Activated T-cell treated with anti-CD3 and anti-CD28 coated beads, Interleukin-2, amount 50 U/mL, for 4 hours (primary cell): ENCODE measurements around the gene ANKS4B. TPM values are rescaled to one million over a fixed set of nuclear protein-coding genes. Genes with fewer than 3 reads are reported as not detected.
"Not testable (repeated sequence)": the region's sequence is repeated elsewhere in the genome, so short reads cannot be mapped to it uniquely, and the experiment has no call there.

Source experiments
- ATAC-seq, 2 donors: fragments of 200-7000 bp; cut with Tn5 transposase; one replicate each; pipeline ENCODE4 v1.10.0; 2021
- DNase-seq: peaks from one replicate; pipeline ENCODE4 v3.0.0-alpha.2; 2020
- H3K27me3 Mint-ChIP-seq: one replicate; pipeline ENCODE4 v1.8.0; 2021; ENCODE audit warnings: low read depth, mixed read lengths
- H3K36me3 Mint-ChIP-seq: one replicate; pipeline ENCODE4 v1.8.0; 2022; ENCODE audit warnings: mixed read lengths; ENCODE audit not compliant: insufficient read depth
- H3K4me1 Mint-ChIP-seq: one replicate; pipeline ENCODE4 v1.8.0; 2021; ENCODE audit warnings: low read depth, mixed read lengths
- H3K4me3 Mint-ChIP-seq: one replicate; pipeline ENCODE4 v1.8.0; 2021; ENCODE audit warnings: mild to moderate bottlenecking, moderate library complexity, mixed read lengths
- H3K9me3 Mint-ChIP-seq: one replicate; pipeline ENCODE4 v1.8.0; 2021; ENCODE audit warnings: mixed read lengths
- total RNA-seq, 3 donors: library from RNA; stranded (reverse); gene quantifications; one replicate each; pipeline ENCODE4 v1.2.1, GENCODE V29; 2021

ANKS4B gene, protein sequence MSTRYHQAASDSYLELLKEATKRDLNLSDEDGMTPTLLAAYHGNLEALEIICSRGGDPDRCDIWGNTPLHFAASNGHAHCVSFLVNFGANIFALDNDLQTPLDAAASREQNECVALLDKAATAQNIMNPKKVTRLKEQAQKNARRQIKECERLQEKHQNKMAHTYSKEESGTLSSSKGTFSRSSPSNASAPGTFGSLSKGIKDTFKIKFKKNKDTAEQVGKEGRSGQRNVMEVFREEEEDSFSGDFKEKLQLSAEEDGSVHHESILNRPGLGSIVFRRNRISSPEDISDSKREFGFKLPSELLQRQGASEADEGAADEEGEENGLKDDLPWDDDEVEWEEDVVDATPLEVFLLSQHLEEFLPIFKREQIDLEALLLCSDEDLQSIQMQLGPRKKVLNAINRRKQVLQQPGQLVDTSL
- total RNA-seq = not detected

- ATAC-seq (no peak), DNase-seq (no peak)
- no peaks in the 10 kb centered on the region for H3K9me3 Mint-ChIP-seq
- H3K27me3 Mint-ChIP-seq = peaks cover 35% of the 10 kb centered on the region
- no peaks in the 10 kb centered on the region for H3K4me1 Mint-ChIP-seq
- no peaks in the 10 kb centered on the region for H3K36me3 Mint-ChIP-seq
- no peak within 1 kb of the TSS for H3K4me3 Mint-ChIP-seq
Measured at GRCh38 chr16:21233521-21234150, at the start of gene ANKS4B. TSS of gene ANKS4B (plus strand) at chr16:21233699. CDS start at chr16:21233738, 39 bp downstream.

GRCh38 chr16:21183995-21184394 lies 49.5 kb upstream of the ANKS4B start:
- Mint-ChIP-seq H3K4me1 (peaks cover 14% of the 10 kb centered on the region), H3K36me3 (peaks cover 35% of the 10 kb centered on the region), H3K4me3 (no peak overlapping the region), H3K9me3 (peaks cover 9% of the 10 kb centered on the region), H3K27me3 (no peaks in the 10 kb centered on the region)
- no peak for DNase-seq
- ATAC-seq = no peak

- Mint-ChIP-seq H3K27me3 (no peaks in the 10 kb centered on the region), H3K36me3 (peaks cover 28% of the 10 kb centered on the region), H3K9me3 (peaks cover 9% of the 10 kb centered on the region), H3K4me1 (peaks cover 14% of the 10 kb centered on the region), H3K4me3 (no peak overlapping the region)
- DNase-seq (no peak), ATAC-seq (peak; percentile 79 to 80)
Measured at GRCh38 chr16:21184834-21185233, 48.7 kb upstream of the ANKS4B start.

- H3K27me3 Mint-ChIP-seq = no peaks in the 10 kb centered on the region
- H3K4me1 Mint-ChIP-seq = peaks cover 14% of the 10 kb centered on the region
- H3K9me3 Mint-ChIP-seq = peaks cover 12% of the 10 kb centered on the region
- H3K4me3 Mint-ChIP-seq = no peak overlapping the region
- peaks cover 26% of the 10 kb centered on the region for H3K36me3 Mint-ChIP-seq
- DNase-seq (no peak), ATAC-seq (no peak)
Measured at GRCh38 chr16:21185659-21186325, 47.7 kb upstream of the ANKS4B start.

DNA sequence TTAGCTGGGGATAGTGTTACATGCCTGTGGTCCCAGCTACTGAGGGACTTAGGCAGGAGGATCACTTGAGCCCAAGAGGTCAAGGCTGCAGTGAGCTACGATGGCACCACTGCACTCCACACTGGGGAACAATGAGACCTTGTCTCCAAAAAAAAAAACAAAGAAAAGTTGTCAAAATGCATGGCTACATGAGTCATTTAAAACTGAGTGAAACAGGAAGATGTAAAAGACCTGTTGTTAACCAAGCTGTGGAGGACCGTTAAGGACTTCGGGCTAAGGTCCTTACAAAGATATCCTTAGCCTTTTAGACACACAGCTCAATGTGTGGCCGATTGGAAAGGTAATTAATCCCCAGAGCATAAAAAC lies 47.2 kb upstream of the ANKS4B start:
- no peak overlapping the region for H3K4me3 Mint-ChIP-seq
- H3K4me1 Mint-ChIP-seq = peaks cover 14% of the 10 kb centered on the region
- H3K27me3 Mint-ChIP-seq = no peaks in the 10 kb centered on the region
- peaks cover 12% of the 10 kb centered on the region for H3K9me3 Mint-ChIP-seq
- no peak for ATAC-seq
- DNase-seq = no peak
- peaks cover 21% of the 10 kb centered on the region for H3K36me3 Mint-ChIP-seq

DNA sequence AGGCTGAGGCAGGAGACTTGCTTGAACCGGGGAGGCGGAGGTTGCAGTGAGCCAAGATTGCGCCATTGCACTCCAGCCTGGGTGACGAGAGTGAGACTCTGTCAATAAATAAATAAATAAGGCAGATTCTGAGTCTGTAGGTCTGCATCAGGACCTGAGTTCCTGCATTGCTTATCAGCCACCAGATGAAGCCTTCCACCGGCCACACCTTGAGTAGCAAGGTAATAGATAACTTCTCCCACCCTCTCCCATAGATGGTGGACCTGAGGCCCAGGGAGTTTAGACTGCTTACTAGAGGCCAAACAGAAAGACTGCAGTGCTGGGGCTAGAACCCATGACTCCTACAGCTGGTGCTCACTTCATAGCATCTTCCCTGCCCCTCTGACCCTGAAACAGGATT lies 44.2 kb upstream of the ANKS4B start:
- peaks cover under 1% of the 10 kb centered on the region for H3K27me3 Mint-ChIP-seq
- peaks cover 11% of the 10 kb centered on the region for H3K9me3 Mint-ChIP-seq
- peaks cover 15% of the 10 kb centered on the region for H3K4me1 Mint-ChIP-seq
- H3K36me3 Mint-ChIP-seq = peaks cover 2% of the 10 kb centered on the region
- ATAC-seq (no peak), DNase-seq (no peak)
- no peak overlapping the region for H3K4me3 Mint-ChIP-seq

DNA sequence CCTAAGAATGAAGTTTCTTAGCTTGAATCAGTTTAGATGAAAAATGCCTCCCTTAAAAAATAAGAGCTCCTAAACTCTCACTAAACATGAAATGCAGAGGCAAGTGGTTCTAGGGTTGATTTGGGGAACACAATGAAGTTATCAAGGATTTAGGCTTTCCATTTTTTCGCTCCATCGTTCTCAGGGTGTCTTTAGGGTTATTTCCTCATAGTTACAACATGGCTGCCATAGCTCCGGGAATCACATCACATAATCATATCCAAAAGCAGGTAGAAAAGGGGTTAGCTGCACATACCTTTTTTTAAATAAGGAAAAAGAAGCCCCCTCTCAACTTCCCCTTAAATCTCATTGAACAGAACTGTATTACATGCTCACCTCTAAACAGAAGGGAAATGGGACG lies 43.5 kb upstream of the ANKS4B start:
- Mint-ChIP-seq H3K4me3 (no peak overlapping the region), H3K4me1 (peaks cover 15% of the 10 kb centered on the region), H3K9me3 (peaks cover 4% of the 10 kb centered on the region), H3K36me3 (peaks cover under 1% of the 10 kb centered on the region), H3K27me3 (peaks cover 4% of the 10 kb centered on the region)
- ATAC-seq (no peak), DNase-seq (no peak)

DNA sequence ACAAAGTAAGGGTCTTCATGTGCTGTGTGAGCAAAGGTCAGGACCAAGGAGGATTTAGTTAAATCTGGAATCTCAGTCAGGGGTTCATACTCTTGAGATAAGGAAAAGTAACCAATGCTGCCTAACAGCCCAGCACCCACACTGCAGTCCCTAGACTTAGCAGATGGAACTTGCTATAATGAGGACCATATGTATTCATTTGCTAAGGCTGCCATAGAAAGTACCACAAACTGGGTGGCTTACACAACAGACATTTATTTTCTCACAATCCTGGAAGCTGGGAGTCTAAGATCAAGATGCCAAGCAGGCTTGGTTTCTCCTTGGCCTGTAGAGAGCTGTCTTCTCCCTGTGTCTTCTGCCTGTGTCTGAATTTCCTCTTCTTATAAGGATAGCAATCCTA lies 42.9 kb upstream of the ANKS4B start:
- H3K4me3 Mint-ChIP-seq = no peak overlapping the region
- H3K36me3 Mint-ChIP-seq = no peaks in the 10 kb centered on the region
- DNase-seq (no peak), ATAC-seq (no peak)
- peaks cover 15% of the 10 kb centered on the region for H3K4me1 Mint-ChIP-seq
- peaks cover 10% of the 10 kb centered on the region for H3K27me3 Mint-ChIP-seq
- H3K9me3 Mint-ChIP-seq = peaks cover 3% of the 10 kb centered on the region

- no peak overlapping the region for H3K4me3 Mint-ChIP-seq
- no peak for DNase-seq
- peaks cover 15% of the 10 kb centered on the region for H3K4me1 Mint-ChIP-seq
- peaks cover 3% of the 10 kb centered on the region for H3K9me3 Mint-ChIP-seq
- ATAC-seq = no peak
- no peaks in the 10 kb centered on the region for H3K36me3 Mint-ChIP-seq
- H3K27me3 Mint-ChIP-seq = peaks cover 11% of the 10 kb centered on the region
Measured at GRCh38 chr16:21192991-21193390, 40.5 kb upstream of the ANKS4B start.

DNA sequence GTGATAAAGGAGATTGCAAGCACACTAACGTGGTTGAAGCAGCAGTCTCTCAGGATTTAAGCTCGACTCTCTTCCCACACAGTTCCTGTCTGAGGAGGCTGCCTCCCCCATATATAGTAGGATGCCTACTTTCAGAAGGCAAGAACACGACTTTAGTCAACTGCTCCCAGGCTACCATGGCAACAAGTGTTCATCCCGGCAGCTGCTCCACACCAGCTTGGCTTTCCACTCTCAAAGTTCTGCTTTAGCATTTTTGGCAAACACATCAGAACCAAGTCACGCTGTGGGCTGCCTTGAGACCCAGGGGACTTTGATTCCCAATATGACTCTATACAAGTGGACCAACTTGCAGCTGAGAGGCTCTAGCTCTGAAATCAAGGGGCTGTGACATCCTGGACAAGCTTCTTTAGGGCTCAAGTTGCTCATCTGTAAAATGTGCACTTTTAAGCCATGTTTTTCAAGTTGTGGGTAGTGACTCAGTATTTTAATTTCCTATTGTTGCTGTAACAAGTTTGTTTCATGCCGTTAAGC lies 38.7 kb upstream of the ANKS4B start:
- Mint-ChIP-seq H3K4me3 (peak overlapping the region; percentile 40), H3K9me3 (peaks cover 3% of the 10 kb centered on the region), H3K36me3 (no peaks in the 10 kb centered on the region), H3K27me3 (peaks cover 19% of the 10 kb centered on the region), H3K4me1 (peaks cover 10% of the 10 kb centered on the region)
- DNase-seq (no peak), ATAC-seq (no peak)

DNA sequence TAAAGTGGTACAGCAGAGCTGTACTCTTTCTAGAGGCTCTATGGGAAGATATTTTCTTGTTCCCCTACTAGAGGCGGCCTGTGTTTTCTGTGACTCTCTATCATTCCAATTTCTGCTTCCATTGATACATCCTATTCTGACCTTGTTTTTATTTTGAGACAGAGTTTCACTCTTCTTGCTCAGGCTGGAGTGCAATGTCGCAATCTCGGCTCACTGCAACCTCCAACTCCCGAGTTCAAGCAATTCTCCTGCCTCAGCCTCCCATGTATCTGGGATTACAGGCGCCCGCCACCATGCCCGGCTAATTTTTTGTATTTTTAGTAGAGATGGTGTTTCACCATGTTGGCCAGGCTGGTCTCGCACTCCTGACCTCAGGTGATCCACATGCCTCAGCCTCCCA lies 38.2 kb upstream of the ANKS4B start:
- H3K27me3 Mint-ChIP-seq = peaks cover 19% of the 10 kb centered on the region
- H3K9me3 Mint-ChIP-seq, H3K4me3 Mint-ChIP-seq, H3K36me3 Mint-ChIP-seq, H3K4me1 Mint-ChIP-seq, DNase-seq, ATAC-seq: not testable (repeated sequence)

- Mint-ChIP-seq H3K27me3 (peaks cover 19% of the 10 kb centered on the region), H3K9me3 (no peaks in the 10 kb centered on the region), H3K4me3 (no peak overlapping the region), H3K36me3 (no peaks in the 10 kb centered on the region), H3K4me1 (peaks cover 10% of the 10 kb centered on the region)
- DNase-seq = no peak
- ATAC-seq = no peak
Measured at GRCh38 chr16:21197112-21197511, 36.4 kb upstream of the ANKS4B start.

- DNase-seq = no peak
- Mint-ChIP-seq H3K27me3 (peaks cover 19% of the 10 kb centered on the region), H3K4me3 (no peak overlapping the region), H3K4me1 (peaks cover 10% of the 10 kb centered on the region), H3K36me3 (no peaks in the 10 kb centered on the region), H3K9me3 (no peaks in the 10 kb centered on the region)
- ATAC-seq = no peak
Measured at GRCh38 chr16:21197621-21198020, 35.9 kb upstream of the ANKS4B start.

GRCh38 chr16:21199607-21200218 lies 33.8 kb upstream of the ANKS4B start:
- peaks cover 4% of the 10 kb centered on the region for H3K4me1 Mint-ChIP-seq
- H3K9me3 Mint-ChIP-seq = no peaks in the 10 kb centered on the region
- DNase-seq (no peak), ATAC-seq (no peak)
- no peaks in the 10 kb centered on the region for H3K36me3 Mint-ChIP-seq
- H3K27me3 Mint-ChIP-seq = peaks cover 15% of the 10 kb centered on the region
- H3K4me3 Mint-ChIP-seq = no peak overlapping the region
